ENCODE data around the gene HOXA10. TPM values are rescaled to one million over a fixed set of nuclear protein-coding genes. Genes with fewer than 3 reads are reported as not detected.
A peak's percentile ranks its signal among the peaks of the same experiment; 100 is the strongest.

Gene HOXA10
- total RNA-seq, 1 experiment from 2014 or later: not detected

- H3K14ac ChIP-seq (ENCODE audit: insufficient read depth, low read length): no peak within 1 kb of the TSS
- no peak within 1 kb of the TSS for H3T11ph ChIP-seq (ENCODE audit: low read length)
- Mint-ChIP-seq H3K4me1 (peaks cover 15 to 33% of the 10 kb centered on the region in 2 experiments), H3K27ac (no peak within 1 kb of the TSS), H3K36me3 (ENCODE audit: insufficient read depth in 1 of 3, low read depth in 3 of 3) (no peaks in the 10 kb centered on the region; a peak in 3 of 7 replicates), H3K9me3 (peaks cover 21 to 22% of the 10 kb centered on the region in 2 experiments), H3K4me3 (peak within 1 kb of the TSS; percentile 2 to 66; a peak in 2 of 5 replicates), H3K27me3 (ENCODE audit: low read depth) (peaks cover 100% of the 10 kb centered on the region)
- H3K9me3 ChIP-seq (ENCODE audit: control insufficient read depth, low read depth, low read length): no peaks in the 10 kb centered on the region
- H4K91ac ChIP-seq (ENCODE audit: insufficient read length, low read depth, low read length): no peak within 1 kb of the TSS
- H3K27ac ChIP-seq (ENCODE audit: insufficient read length, low read depth, low read length): no peak within 1 kb of the TSS
- no peak within 1 kb of the TSS; the same call in 1 of the 2 replicates for H2BK15ac ChIP-seq (ENCODE audit: low read depth, low read length)
- H3K4me2 ChIP-seq (ENCODE audit: insufficient read depth, insufficient read length, low read length): no peak within 1 kb of the TSS
- H2BK12ac ChIP-seq (ENCODE audit: insufficient read length, low read depth, low read length): no peak within 1 kb of the TSS
- H3K79me2 ChIP-seq (ENCODE audit: insufficient read depth, low read length): no peaks in the 10 kb centered on the region
- H3K27me3 ChIP-seq (ENCODE audit: insufficient read depth, low read length): peaks cover 94% of the 10 kb centered on the region
- no peaks in the 10 kb centered on the region for H3K79me1 ChIP-seq (ENCODE audit: insufficient read depth, low read depth, low read length, poor library complexity, severe bottlenecking)
- H2BK5ac ChIP-seq (ENCODE audit: insufficient read length, low read length): no peak within 1 kb of the TSS
- no peak for TF ChIP-seq CTCF (conservative IDR thresholded peaks at IDR 0.05)
- H2BK120ac ChIP-seq (ENCODE audit: low read depth, low read length, poor library complexity, severe bottlenecking): no peak within 1 kb of the TSS
- no CpG with 5 or more reads among the region's 63 CpGs for WGBS (ENCODE audit: extremely low coverage, insufficient read length, low lambda C conversion rate)
- H4K20me1 ChIP-seq (ENCODE audit: control insufficient read depth, insufficient read depth, insufficient read length): no peaks in the 10 kb centered on the region
- no peak within 1 kb of the TSS for H2BK20ac ChIP-seq (ENCODE audit: low read depth, low read length, poor library complexity, severe bottlenecking)
- H4K8ac ChIP-seq (replicated peaks; ENCODE audit: insufficient read length, low read depth, low read length): no peak within 1 kb of the TSS
- H3K23me2 ChIP-seq (ENCODE audit: insufficient read length, low read depth, low read length, poor library complexity, severe bottlenecking): peaks cover 14% of the 10 kb centered on the region
- no peak within 1 kb of the TSS for H3K9ac ChIP-seq (ENCODE audit: extremely low read depth, insufficient read length, low read length)
- H3K4me1 ChIP-seq (ENCODE audit: insufficient read depth, low read length): no peaks in the 10 kb centered on the region
- H3K4ac ChIP-seq (ENCODE audit: low read depth, low read length): no peak within 1 kb of the TSS
- H3K18ac ChIP-seq (ENCODE audit: insufficient read length, low read depth, low read length): no peak within 1 kb of the TSS
- H3K56ac ChIP-seq (ENCODE audit: insufficient read length, low read depth, low read length): no peak within 1 kb of the TSS
- peak; percentile 53 for DNase-seq
- H3K23ac ChIP-seq (ENCODE audit: insufficient read length, low read depth, low read length): no peak within 1 kb of the TSS
- H2AFZ ChIP-seq (ENCODE audit: low read length): no peak within 1 kb of the TSS
- H2AK5ac ChIP-seq (ENCODE audit: insufficient read length, low read length): no peak within 1 kb of the TSS
- H4K5ac ChIP-seq (ENCODE audit: insufficient read length, low read depth, low read length): no peak within 1 kb of the TSS
Observed at GRCh38 chr7:27147199-27148030, 26.7 kb downstream of the HOXA10 start, which contains the start of gene HOXA6. HOXA6 (minus strand) TSS chr7:27147774; CDS start chr7:27147749, 25 bp downstream.
